GM21423 (cell line): ENCODE data around the gene RHO.
"Not testable (repeated sequence)": the region's sequence is repeated elsewhere in the genome, so short reads cannot be mapped to it uniquely, and the experiment has no call there.

Experiments used
- ATAC-seq: cut with Tn5 transposase; IDR thresholded peaks from one replicate; pipeline ENCODE4 v1.9.1; 2021; ENCODE audit warnings: mild to moderate bottlenecking, moderate library complexity; ENCODE audit not compliant: unreplicated experiment

The RHO gene

DNA sequence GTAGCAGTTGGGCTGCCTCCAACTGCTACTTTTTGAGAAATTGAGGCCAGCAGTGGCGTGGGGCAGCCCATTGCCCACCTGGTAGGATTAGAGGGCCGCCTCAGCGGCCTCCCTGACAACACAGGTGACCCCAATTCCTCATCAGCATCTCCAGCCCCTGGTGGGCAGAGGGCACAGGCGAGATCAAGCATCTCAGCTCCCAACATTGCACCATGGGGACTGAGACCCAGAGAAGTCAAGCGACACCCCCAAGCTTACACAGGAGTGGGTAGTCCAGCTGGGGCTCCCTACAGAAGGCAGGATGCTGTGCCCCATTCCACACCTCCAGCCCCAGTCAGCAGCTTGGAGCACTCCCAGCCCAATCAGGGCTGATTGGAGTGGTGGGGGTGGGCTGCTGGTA, 14.3 kb downstream of the RHO start:
- no peak for ATAC-seq

DNA sequence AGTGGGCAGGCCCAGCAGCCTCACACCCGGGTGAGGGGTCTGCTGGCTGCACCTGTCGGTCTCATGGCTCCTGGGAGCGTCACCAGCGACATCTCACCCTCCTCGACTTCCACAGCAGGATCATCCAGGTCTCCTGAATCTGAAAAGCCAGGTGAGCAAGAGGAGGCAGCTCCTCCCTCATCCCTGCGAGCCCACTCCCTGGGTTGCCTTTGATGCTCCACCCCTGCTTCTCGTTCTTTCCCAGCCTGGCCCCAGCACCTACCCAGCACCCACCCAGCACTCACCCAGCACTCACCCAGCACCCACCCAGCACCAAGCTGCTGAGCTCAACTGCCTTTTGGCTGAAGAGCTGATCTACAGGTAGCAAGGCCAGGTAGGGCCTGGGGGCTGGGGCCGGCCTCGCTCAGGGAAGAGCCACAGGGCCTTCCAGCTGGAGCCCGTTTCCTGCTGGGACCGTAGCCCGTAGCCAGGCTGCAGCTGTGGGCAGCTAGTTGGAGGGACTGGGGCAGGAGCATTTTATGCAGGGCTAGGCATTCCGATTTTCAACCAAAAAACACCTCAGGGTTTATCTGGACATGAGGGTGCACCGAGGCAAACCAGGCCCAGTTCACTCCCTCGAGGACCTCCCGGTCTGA, 14.8 kb downstream of the RHO start, which contains the start of gene H1-8:
H1-8 (plus strand) TSS at position 20 of the 635 bp plus-strand sequence; CDS start at position 64, 44 bp downstream.
- ATAC-seq = no peak

DNA sequence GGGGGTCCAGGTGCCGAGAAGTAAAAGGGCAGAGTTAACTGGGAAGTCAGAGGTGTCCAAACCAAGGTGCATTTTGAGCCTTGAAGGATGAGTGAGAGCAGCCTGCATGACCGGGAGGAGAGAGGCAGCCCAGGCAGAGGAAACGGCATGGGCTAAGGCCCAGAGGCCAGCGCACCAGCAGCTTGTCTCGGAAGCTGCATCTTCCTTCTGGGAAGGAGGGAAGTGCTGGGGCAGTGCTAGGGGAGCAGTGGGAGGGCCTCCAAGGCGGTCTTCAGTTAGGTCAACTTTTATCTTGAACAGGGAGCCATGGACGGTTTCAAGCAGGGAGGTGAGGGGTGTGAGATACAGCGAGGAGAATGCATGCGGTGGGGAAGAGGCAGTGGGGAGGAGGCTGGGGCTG, 15.6 kb downstream of the RHO start:
- ATAC-seq = no peak

DNA sequence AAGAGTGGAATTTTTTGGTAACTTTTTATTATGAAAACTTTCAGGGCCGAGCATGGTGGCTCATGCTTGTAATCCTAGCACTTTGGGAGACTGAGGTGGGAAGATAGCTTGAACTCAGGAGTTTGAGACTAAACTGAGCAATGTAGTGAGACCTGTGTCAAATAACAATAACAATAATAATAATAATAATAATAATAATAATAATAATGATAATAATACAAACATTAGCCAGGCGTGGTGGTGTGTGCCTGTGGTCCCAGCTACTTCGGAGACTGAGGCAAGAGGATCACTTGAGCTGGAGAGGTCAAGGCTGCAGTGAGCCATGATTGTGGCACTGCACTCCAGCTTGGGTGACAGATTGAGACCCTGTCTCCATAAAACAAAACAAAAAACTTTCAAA, 17.5 kb downstream of the RHO start:
- ATAC-seq = not testable (repeated sequence)

DNA sequence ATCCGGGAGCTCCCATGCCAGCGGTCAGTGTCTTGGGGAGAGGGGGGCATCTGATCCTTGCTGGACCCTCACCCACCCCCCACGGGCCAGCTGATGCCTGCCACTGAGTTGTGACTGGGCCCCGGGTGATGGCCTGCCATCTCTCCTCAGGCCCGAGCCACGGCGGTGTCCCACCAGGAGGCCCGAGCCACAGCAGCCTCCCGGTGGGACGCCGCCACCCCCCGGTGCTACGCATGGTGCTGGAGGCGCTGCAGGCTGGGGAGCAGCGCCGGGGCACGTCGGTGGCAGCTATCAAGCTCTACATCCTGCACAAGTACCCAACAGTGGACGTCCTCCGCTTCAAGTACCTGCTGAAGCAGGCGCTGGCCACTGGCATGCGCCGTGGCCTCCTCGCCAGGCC, 18.8 kb downstream of the RHO start:
- no peak for ATAC-seq

DNA sequence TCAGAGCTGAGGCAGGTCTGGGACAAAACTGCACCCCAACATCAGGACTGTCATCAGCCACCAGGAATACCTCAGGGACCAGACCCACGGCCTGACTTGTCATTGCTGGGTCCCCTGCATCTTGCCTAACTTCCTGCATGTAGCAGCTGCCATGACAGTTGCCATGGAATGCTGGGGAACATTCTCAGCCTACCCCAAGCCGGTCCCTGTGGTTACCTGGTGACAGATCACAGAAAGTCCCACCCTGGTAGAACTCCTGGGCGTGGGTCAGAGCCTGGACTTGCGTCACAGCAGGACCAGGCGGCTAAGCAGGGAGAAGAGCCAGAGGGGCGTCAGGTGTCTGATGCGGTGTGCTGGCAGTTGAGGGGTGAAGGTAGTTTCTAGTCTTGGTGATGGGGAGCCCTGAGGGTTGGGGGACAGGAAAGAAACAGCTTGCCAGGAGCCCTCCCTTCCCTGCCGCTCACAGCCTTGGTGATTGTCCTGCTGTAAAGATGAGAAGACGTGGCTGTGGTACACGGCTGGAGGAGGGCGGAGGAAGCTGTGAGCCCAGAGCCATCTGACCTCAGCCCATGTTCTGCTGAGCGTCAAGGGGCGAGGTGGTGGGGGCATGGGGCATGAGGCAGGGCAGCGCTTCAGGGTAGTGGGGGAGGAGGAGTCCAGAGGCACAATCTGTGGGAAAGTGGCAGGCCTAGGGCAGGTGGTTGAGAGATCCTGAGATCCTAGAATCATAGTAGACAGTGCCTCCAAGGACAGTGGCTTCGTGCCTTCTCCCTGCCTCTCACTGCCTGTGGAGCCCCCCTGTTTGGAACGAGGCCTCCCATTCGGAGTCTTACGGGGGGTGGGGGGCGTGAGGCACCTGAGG, 19.9 kb downstream of the RHO start:
- ATAC-seq = no peak

DNA sequence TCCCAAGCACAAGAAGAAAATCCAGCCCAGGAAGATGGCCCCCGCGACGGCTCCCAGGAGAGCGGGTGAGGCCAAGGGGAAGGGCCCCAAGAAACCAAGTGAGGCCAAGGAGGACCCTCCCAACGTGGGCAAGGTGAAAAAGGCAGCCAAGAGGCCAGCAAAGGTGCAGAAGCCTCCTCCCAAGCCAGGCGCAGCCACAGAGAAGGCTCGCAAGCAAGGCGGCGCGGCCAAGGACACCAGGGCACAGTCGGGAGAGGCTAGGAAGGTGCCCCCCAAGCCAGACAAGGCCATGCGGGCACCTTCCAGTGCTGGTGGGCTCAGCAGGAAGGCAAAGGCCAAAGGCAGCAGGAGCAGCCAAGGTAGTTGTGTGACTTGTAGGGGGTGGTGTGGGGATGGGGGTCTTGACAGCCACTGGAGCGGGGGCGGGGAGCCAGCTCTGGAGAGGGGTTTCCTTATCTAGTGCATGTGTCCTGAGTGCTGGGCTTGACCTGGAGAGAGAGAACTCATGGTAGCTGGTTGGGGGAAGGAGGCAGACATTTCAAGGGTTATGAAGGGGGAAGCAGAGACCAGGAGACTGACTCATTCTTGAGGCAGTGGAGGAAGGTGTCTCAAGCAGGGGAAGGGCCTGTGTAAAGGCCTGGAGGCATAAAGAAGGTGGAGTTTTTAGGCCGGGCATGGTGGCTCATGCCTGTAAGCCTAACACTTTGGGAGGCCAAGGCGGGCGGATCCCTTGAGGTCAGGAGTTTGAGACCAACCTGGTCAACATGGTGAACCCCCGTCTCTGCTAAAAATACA, 20.8 kb downstream of the RHO start:
- no peak for ATAC-seq

DNA sequence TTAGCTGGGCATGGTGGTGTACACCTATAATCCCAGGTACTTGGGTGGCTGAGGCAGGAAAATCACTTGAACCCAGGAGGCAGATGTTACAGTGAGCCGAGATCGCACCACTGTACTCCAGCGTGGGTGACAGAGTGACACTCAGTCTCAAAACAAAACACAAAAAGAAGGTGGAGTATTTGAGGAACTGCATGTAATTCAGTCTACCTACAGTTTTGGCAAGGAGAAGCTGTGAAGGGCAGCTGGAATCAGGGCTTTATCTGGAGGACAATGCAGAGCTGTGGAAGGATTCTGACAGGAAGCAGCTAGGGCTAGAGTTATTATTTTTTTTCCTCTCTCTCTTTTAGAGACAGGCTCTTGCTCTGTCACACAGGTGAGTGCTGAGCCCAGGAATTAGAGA, 21.4 kb downstream of the RHO start:
- ATAC-seq = no peak

DNA sequence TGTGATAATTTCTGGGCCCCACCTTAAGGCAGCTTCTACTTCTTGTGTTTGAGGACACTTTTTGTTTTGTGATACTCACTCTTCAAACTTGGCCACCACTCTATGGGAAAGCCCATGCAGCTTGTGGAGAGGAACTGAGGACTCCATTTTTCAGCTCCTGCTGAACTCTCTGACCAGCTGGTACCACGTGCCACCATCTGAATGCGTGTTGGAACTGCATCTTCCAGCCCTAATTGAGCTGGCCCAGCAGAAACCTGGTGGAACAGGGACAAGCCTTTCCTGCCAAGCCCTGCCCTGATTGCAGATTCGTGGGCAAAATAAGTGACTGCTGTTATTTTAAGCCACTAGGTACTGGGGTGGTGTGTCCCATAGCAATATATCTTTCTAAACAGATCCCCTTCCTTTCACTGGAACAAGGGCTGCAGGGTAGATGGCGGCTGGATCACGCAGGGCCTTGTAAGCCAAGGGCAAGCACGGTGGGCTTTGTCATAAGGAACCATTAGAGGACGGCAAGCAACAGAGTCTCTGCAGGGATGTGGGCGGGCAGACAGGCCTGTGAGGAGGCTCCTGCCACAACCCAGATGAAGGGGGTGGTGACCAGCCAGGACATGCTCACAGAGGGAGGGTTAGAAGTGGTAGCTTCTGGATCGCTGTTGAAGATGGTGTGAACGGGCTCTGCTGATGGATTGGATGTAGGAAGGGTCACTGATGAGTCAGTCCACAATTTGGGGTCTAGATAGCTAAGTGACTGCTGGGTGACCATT, 24.0 kb downstream of the RHO start:
- ATAC-seq = no peak

DNA sequence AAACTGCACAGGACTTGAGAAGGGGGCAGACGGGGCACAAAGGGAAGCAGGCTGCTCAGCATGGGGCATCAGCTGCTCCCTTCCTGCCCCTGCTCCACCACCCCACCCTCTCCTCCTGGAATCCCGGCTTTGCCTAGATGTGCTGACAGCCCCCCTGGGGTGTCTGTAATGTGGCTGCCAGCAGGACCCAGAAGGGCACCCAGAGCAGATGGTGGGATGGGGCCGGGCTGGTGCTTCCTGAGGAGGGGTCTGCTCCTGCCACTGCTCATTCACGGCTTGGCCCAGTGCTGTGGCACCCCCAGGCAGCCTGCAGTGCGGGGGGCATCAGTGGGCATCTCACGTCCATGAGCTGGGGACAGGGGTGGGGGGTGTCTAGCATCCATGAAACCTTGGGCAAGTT, 24.7 kb downstream of the RHO start:
- ATAC-seq = no peak

DNA sequence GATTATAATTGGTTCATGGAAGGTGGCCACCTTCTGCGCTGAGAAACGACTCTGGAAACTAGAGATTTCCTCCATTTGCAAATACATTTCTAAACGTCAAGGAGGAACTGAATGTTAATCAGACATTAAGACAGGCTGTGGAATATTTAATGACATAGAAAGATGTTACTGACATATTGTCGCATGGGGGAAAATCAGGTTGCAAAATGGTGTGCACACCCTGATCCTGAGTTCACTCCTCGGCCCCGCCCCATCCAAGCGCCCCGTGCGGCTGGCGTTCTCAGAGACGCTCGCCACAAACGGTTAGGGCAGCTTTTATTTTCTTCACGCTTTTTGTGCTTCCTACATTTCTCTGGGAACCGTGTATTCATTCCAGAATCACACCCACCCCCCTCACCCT, 25.3 kb downstream of the RHO start:
- ATAC-seq = no peak

DNA sequence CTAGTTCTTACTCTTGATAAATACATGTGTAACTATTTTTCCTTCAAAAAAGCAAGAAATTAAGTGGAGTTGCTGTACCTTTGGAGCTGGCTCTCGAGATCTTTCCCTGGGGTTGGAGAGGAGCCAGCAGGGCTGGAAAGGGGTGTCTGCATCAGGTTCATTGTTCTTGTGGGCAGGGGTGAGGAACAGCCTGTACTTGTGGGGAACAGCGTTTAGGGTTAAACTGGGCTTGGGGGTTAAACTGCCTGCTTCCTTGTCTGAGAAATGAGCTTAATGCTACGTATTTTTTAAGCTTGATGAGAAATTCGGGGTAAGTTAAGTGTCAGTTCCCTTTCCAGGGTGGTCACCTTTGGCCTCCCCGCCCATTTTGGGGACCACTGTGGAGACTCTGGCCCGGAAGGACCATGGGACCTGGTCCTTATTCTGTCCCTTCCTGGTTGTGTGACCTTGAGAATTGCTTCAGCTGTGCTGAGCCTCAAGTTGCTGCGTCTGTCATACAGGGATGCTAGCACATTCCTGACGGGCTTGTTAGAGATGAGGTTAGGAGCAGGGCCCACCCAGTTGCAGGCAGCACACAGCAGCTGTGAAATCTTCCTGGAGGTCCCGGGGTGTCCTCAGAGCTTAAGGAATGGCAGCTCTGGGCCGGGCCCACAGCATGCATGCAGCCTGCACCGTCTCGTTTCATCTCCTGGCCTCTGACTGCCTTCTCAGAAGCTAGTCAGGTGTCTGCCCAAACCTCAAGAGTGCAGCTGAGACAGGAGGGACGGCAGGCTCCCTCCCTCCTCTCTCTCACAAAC, 26.1 kb downstream of the RHO start:
- ATAC-seq = no peak

DNA sequence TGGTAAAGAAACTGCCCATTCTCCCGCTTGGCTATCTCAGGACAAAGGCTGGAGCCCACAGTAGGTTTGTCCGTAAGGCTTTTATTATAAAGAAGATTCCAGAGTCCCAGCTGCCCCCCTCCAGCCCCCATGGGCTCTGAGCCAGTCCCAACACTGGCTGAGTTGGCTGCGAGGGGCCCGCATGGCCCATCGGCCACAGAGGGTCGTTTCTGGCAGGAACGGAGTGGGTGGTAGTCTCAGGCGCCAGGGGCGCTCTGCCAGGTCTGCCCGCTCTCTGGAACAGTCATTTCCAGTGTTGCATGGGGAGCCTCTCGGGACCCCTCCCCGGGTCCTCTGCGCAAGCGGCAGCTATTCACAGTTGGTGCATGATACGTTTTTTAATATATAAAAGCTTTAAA, 26.7 kb downstream of the RHO start:
- ATAC-seq = no peak

DNA sequence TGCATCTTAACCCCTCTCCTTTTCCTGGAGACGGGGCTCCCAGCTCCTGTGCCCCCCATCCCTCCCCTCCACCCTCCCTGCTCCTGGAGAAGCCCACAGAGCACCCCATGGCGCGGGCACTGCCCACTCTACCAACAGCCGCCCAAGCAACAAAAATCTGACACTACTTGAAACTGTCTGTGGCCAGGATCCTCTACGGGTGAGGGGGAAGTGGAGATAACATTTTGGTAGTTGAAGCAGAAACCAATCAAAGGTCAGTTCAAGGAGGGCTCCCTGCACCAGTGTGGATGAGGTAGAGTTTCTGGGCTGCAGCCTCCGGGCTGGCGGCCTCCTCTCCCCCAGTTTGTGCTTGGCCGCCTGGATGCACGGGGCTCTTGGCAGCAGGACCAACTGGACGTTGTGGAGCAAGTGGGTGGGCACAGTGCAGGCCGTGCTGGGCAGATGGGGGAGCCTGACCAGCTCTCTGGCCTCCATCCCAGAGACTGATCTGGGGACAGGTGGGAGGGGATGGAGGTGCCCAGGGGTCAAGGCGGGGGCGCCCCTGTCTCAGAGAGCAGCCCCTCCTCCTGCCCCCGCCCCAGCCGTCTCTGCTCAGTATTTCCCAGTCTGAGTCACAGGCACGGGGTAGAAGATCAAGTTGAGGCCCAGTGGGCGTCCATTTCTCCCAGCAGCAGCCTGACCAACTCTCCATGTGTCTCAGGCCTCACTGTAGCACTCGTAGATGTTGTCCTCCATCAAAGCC, 27.3 kb downstream of the RHO start:
- ATAC-seq = no peak

DNA sequence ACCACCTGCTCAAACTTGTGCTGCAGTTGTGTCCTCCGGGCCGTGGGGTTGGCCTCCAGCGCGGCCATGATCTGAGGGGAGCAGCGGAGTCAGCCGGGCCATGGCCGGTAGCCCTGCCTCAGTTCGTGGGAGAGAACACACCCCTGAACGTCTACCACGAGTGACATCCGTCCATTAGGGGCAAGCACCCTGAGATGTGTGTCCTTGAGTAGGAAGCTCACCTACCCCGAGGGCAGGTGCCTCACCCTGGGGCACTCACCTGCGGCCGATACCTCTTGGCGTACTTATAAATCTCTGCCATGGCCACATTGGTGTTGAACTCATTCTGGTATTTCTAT, 27.9 kb downstream of the RHO start:
- no peak for ATAC-seq

DNA sequence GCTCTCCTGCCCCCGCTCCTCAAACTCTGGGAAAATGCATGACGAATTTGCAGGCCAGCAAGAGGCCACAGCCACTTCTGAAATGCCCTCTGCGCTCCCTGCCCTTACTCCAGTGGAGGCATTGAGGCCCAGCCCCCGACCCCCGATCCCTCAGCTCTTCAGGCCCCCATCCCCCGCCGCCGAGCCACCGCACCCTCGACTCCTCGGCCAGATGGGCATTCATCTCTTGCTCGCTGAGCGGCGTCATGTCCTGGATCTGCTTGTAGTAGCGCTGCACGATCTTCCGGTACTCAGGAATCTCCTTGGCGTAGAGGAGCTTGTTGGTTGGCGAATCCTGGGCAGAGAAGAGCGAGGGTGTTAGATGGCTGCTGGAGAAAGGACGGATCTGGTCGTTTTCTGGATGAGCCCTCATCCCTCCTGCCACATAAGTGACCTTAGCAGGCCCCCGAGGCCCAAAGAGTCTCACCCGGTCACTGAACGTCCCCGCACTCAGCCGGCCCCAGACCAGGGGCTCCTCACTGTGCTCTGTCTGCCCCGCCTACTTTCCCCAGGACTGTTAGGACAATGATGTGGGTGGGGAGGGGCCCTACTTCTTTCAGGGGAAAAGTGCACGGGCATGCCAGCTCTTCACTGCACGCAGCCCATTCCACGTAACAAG, 28.6 kb downstream of the RHO start:
- no peak for ATAC-seq

DNA sequence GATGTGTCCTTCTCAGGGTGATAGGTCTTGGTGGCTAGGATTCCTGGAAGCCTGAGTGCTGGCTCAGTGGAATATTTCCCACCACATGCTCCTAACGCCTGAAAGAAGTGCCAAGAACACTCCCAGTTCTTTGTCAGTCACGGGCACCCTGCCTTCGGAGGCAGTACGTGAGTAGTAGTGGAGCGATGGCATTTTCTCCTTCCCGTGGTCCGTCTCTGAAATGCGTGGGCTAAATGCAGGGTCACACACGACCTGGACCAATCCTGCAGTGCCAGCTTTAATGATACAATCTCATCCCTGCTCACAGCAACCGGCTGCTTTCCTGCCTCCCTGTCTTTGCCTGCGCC, 29.1 kb downstream of the RHO start:
- no peak for ATAC-seq

DNA sequence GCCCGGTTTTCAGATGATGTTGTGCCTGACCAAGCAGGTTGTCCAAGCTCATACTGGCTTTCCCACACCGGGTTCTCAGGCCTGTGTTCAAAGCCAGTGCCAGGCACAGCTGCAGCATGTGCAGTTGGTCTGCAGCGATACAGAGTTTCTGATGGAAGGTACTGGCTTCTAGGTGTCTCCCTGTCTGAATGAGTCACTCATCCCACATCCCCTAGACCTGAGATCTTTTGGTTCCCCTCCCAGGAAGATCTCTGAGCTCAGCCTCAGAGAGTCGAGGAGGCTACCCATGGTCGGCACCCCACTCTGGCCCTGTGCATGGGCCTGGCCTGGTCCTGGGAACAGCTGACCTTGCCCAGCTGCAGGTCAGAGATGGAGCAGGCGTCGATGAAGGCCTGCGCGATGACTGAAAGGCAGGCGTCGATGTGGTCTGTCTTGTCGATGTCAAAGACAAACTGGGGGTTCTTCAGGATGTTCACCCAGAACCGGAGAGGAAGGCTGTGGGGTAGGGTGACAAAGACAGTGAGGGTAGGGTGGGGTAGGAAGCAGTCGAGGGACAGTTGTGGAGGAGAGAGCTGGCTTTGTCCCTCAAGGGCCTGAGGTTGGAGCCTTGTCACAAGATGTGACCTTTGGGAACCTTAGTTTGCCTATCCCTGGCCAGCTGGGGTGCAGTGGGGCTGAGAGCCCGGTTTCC, 29.8 kb downstream of the RHO start:
- ATAC-seq = no peak
